Astrocyte (in vitro differentiated cells and primary cell): Measurements from ENCODE around the gene NFS1. TPM values are rescaled to one million over a fixed set of nuclear protein-coding genes. Genes with fewer than 3 reads are reported as not detected.

Experiments
- DNase-seq: peaks from one replicate; pipeline ENCODE4 v3.0.0-alpha.2; 2010; ENCODE audit warnings: low read depth
- FAIRE-seq: peaks from 2 replicates; lab custom pipeline; 2011; peaks lifted over from hg19 to GRCh38; lab: Jason Lieb, UNC
- H2AFZ ChIP-seq: 2 replicates; pipeline ENCODE4 v1.6.0; 2012; ENCODE audit warnings: low read depth, low read length, inconsistent platforms
- H3K27ac ChIP-seq: 2 replicates; pipeline ENCODE4 v1.5.1; 2011; ENCODE audit warnings: low read depth, low read length, inconsistent platforms
- H3K27me3 ChIP-seq: 2 replicates; pipeline ENCODE4 v1.6.0; 2011; ENCODE audit warnings: low read length, inconsistent platforms; ENCODE audit not compliant: insufficient read depth
- H3K36me3 ChIP-seq: 2 replicates; pipeline ENCODE4 v1.5.1; 2011; ENCODE audit warnings: low read length, inconsistent platforms; ENCODE audit not compliant: insufficient read depth
- H3K4me1 ChIP-seq: 2 replicates; pipeline ENCODE4 v1.5.1; 2011; ENCODE audit warnings: low read length, inconsistent platforms; ENCODE audit not compliant: insufficient read depth
- H3K4me2 ChIP-seq: 2 replicates; pipeline ENCODE4 v1.6.0; 2012; ENCODE audit warnings: low read length, inconsistent platforms
- H3K4me3 ChIP-seq: 2 replicates; pipeline ENCODE4 v1.5.1; 2011; ENCODE audit warnings: low read depth, mild to moderate bottlenecking, low read length, inconsistent platforms; ENCODE audit not compliant: insufficient read depth
- H3K79me2 ChIP-seq: 2 replicates; pipeline ENCODE4 v1.6.0; 2012; ENCODE audit warnings: mild to moderate bottlenecking, low read length, inconsistent platforms; ENCODE audit not compliant: insufficient read depth
- H3K9ac ChIP-seq: 2 replicates; pipeline ENCODE4 v1.6.0; 2012; ENCODE audit warnings: mild to moderate bottlenecking, low read length, inconsistent platforms
- H3K9me3 ChIP-seq: 2 replicates; pipeline ENCODE4 v1.5.1; 2012; ENCODE audit warnings: low read depth, mild to moderate bottlenecking, low read length, inconsistent platforms; ENCODE audit not compliant: insufficient read depth
- H4K20me1 ChIP-seq: 2 replicates; pipeline ENCODE4 v1.6.0; 2012; ENCODE audit warnings: low read length, inconsistent platforms; ENCODE audit not compliant: insufficient read depth
- H3K27ac Mint-ChIP-seq: one replicate; pipeline ENCODE4 v1.8.0; 2021; ENCODE audit warnings: mild to moderate bottlenecking, mixed read lengths; ENCODE audit not compliant: unreplicated experiment
- H3K27me3 Mint-ChIP-seq: one replicate; pipeline ENCODE4 v1.8.0; 2021; ENCODE audit warnings: low read depth, mixed read lengths; ENCODE audit not compliant: unreplicated experiment
- H3K36me3 Mint-ChIP-seq: one replicate; pipeline ENCODE4 v1.8.0; 2021; ENCODE audit warnings: low read depth, mixed read lengths; ENCODE audit not compliant: unreplicated experiment
- H3K4me1 Mint-ChIP-seq: one replicate; pipeline ENCODE4 v1.8.0; 2021; ENCODE audit warnings: low read depth, mixed read lengths; ENCODE audit not compliant: unreplicated experiment
- H3K4me3 Mint-ChIP-seq: one replicate; pipeline ENCODE4 v1.8.0; 2021; ENCODE audit warnings: mild to moderate bottlenecking, moderate library complexity, mixed read lengths; ENCODE audit not compliant: unreplicated experiment
- H3K9me3 Mint-ChIP-seq: one replicate; pipeline ENCODE4 v1.8.0; 2021; ENCODE audit warnings: mild to moderate bottlenecking, mixed read lengths; ENCODE audit not compliant: unreplicated experiment
- CTCF ChIP-seq: IDR thresholded peaks from 2 replicates; pipeline ENCODE4 v1.5.1; 2011; ENCODE audit warnings: low read depth, mild to moderate bottlenecking, inconsistent platforms, low read length, moderate library complexity; ENCODE audit not compliant: insufficient read depth
- EZH2 ChIP-seq: IDR thresholded peaks from 2 replicates; pipeline ENCODE4 v1.6.1; 2012; ENCODE audit warnings: mild to moderate bottlenecking, low read length, inconsistent platforms; ENCODE audit not compliant: insufficient read depth
- total RNA-seq: library from RNA; stranded (reverse); gene quantifications from 2 replicates; pipeline ENCODE4 v1.2.1, GENCODE V29; 2021

The NFS1 gene
- total RNA-seq, 1 donor from 2014 or later: 30.3 TPM

- peaks cover 87% of the 10 kb centered on the region for H3K36me3 ChIP-seq
- no peak overlapping the region for H2AFZ ChIP-seq
- H3K4me1 Mint-ChIP-seq: peaks cover 8% of the 10 kb centered on the region
- no peak overlapping the region for H3K4me3 ChIP-seq
- DNase-seq (no peak), FAIRE-seq (no peak)
- H4K20me1 ChIP-seq: peaks cover 98% of the 10 kb centered on the region
- H3K36me3 Mint-ChIP-seq: peaks cover 26% of the 10 kb centered on the region
- no peaks in the 10 kb centered on the region for H3K9me3 ChIP-seq
- peaks cover 4% of the 10 kb centered on the region for H3K4me1 ChIP-seq
- H3K9ac ChIP-seq: no peak overlapping the region
- H3K9me3 Mint-ChIP-seq: no peaks in the 10 kb centered on the region
- H3K27me3 ChIP-seq: no peaks in the 10 kb centered on the region
- H3K4me3 Mint-ChIP-seq: no peak overlapping the region
- no peaks in the 10 kb centered on the region for H3K27me3 Mint-ChIP-seq
- peak overlapping the region; percentile 34 for H3K27ac Mint-ChIP-seq
- TF ChIP-seq EZH2 (no peak), CTCF (no peak)
- no peak overlapping the region for H3K27ac ChIP-seq
- no peak overlapping the region for H3K4me2 ChIP-seq
- peaks cover 99% of the 10 kb centered on the region for H3K79me2 ChIP-seq
Measured at GRCh38 chr20:35721621-35722020, 22.5 kb upstream of the NFS1 start.

DNA sequence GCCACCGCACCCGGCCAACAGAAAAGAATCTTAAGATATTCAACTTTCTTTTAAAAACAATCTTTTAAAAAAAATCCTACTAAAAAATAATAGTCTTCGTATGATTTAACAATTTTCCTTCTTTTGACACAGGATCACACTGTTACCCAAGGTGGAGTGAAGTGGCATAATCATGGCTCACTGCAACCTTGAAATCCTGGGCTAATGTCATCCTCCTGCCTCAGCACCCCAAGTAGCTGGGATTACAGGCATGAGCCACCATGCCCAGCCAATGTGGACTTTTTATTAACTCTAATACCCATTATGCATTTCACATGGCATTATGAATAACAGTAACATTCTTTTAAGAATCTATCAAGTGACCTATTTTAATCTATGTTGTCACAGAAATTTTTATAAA lies 22.1 kb upstream of the NFS1 start:
- peaks cover 24% of the 10 kb centered on the region for H3K36me3 Mint-ChIP-seq
- no peak overlapping the region for H3K27ac ChIP-seq
- H3K4me1 Mint-ChIP-seq: peaks cover 8% of the 10 kb centered on the region
- H3K4me1 ChIP-seq: peaks cover 4% of the 10 kb centered on the region
- H4K20me1 ChIP-seq: peaks cover 98% of the 10 kb centered on the region
- H3K4me2 ChIP-seq: no peak overlapping the region
- no peaks in the 10 kb centered on the region for H3K27me3 Mint-ChIP-seq
- H3K9ac ChIP-seq: no peak overlapping the region
- TF ChIP-seq CTCF: no peak
- TF ChIP-seq EZH2: no peak
- no peaks in the 10 kb centered on the region for H3K9me3 Mint-ChIP-seq
- peak overlapping the region; percentile 34 for H3K27ac Mint-ChIP-seq
- no peak overlapping the region for H3K4me3 ChIP-seq
- no peak overlapping the region for H2AFZ ChIP-seq
- no peak for DNase-seq
- H3K9me3 ChIP-seq: no peaks in the 10 kb centered on the region
- no peaks in the 10 kb centered on the region for H3K27me3 ChIP-seq
- peaks cover 99% of the 10 kb centered on the region for H3K79me2 ChIP-seq
- H3K36me3 ChIP-seq: peaks cover 87% of the 10 kb centered on the region
- no peak for FAIRE-seq
- H3K4me3 Mint-ChIP-seq: no peak overlapping the region

DNA sequence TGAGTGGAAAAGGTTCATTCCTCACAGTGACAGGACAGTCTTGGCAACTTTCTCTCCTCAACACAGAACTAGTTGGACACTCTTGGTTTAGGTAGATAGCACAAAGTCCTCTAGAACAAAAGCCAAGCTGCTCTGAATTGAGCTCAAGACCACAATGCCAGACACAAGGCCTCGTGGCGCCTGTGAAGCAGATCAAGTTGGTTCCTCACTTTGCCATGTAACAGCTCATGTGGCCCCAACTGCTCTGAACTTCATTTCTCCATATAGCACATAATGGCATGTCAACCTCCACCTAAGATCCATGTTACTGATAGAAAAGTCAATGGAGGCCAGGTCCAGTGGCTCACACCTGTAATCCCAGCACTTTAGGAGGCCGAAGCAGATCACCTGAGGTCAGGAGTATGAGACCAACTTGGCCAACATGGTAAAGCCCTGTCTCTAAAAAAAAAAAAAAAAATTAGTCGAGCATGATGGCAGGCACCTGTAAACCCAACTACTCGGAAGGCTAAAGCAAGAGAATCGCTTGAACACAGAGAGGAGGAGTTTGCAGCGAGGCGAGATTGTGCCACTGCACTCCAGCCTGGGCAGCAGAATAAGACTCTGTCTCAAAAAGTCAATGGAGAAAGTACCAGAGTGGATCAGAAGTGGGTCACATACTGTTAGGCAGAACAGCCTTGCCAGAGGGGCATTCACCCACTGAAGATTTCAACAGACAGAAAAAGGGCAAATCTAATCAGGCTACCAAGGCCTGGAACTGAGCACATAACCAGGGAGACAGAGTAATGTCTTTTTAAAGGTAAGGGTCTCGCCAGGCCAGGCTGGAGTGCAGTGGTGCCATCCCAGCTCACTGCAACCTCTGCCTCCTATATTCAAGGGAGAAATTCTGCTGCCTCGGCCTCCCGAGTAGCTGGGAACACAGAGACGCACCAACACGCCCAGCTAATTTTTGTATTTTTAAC lies 21.3 kb upstream of the NFS1 start:
- peaks cover 26% of the 10 kb centered on the region for H3K36me3 Mint-ChIP-seq
- H3K27me3 ChIP-seq: no peaks in the 10 kb centered on the region
- no peaks in the 10 kb centered on the region for H3K27me3 Mint-ChIP-seq
- no peaks in the 10 kb centered on the region for H3K9me3 Mint-ChIP-seq
- H3K4me1 ChIP-seq: peaks cover 4% of the 10 kb centered on the region
- H2AFZ ChIP-seq: no peak overlapping the region
- H4K20me1 ChIP-seq: peaks cover 97% of the 10 kb centered on the region
- H3K27ac Mint-ChIP-seq: no peak overlapping the region
- H3K9ac ChIP-seq: no peak overlapping the region
- H3K4me3 ChIP-seq: no peak overlapping the region
- H3K79me2 ChIP-seq: peaks cover 99% of the 10 kb centered on the region
- peaks cover 8% of the 10 kb centered on the region for H3K4me1 Mint-ChIP-seq
- no peak for TF ChIP-seq CTCF
- TF ChIP-seq EZH2: no peak
- H3K27ac ChIP-seq: no peak overlapping the region
- no peak overlapping the region for H3K4me2 ChIP-seq
- FAIRE-seq: no peak
- H3K4me3 Mint-ChIP-seq: no peak overlapping the region
- H3K9me3 ChIP-seq: no peaks in the 10 kb centered on the region
- DNase-seq: no peak
- H3K36me3 ChIP-seq: peaks cover 85% of the 10 kb centered on the region
